HG03575 (cell line): ENCODE measurements around the gene TFAP2A.

ENCODE experiments used
- ATAC-seq: cut with Tn5 transposase; IDR thresholded peaks from one replicate; pipeline ENCODE4 v1.9.1; 2021; ENCODE audit not compliant: unreplicated experiment, insufficient number of reproducible peaks, low FRiP score; ENCODE audit errors: extremely low read depth

The TFAP2A gene

GRCh38 chr6:10414756-10415616 lies at the start of gene TFAP2A:
Gene TFAP2A (minus strand): TSS chr6:10415074. CDS start chr6:10414991, 83 bp downstream.
- ATAC-seq, result no peak

GRCh38 chr6:10463491-10464481 lies 48.9 kb upstream of the TFAP2A start:
- no peak for ATAC-seq

GRCh38 chr6:10463040-10463439 lies 48.2 kb upstream of the TFAP2A start:
- ATAC-seq, result no peak

- ATAC-seq, result no peak
Measured at GRCh38 chr6:10461850-10462249, 47.0 kb upstream of the TFAP2A start.

- ATAC-seq, result peak; percentile 96
Measured at GRCh38 chr6:10460096-10460495, 45.2 kb upstream of the TFAP2A start.

- ATAC-seq, result no peak
Measured at GRCh38 chr6:10458287-10458686, 43.4 kb upstream of the TFAP2A start.

- no peak for ATAC-seq
Measured at GRCh38 chr6:10453596-10453995, 38.7 kb upstream of the TFAP2A start.

GRCh38 chr6:10451828-10452509 lies 37.1 kb upstream of the TFAP2A start:
- no peak for ATAC-seq

- no peak for ATAC-seq
Measured at GRCh38 chr6:10451394-10451793, 36.5 kb upstream of the TFAP2A start.

GRCh38 chr6:10449751-10450150 lies 34.9 kb upstream of the TFAP2A start:
- no peak for ATAC-seq

- ATAC-seq, result no peak
Measured at GRCh38 chr6:10448096-10448495, 33.2 kb upstream of the TFAP2A start.

- no peak for ATAC-seq
Measured at GRCh38 chr6:10446548-10446947, 31.7 kb upstream of the TFAP2A start.

GRCh38 chr6:10441655-10442009 lies 26.8 kb upstream of the TFAP2A start:
- no peak for ATAC-seq

- no peak for ATAC-seq
Measured at GRCh38 chr6:10441004-10441654, 26.3 kb upstream of the TFAP2A start.

- ATAC-seq, result no peak
Measured at GRCh38 chr6:10437891-10438290, 23.0 kb upstream of the TFAP2A start.

- ATAC-seq, result no peak
Measured at GRCh38 chr6:10434235-10434634, 19.4 kb upstream of the TFAP2A start.

- no peak for ATAC-seq
Measured at GRCh38 chr6:10433322-10433721, 18.4 kb upstream of the TFAP2A start.

- no peak for ATAC-seq
Measured at GRCh38 chr6:10431423-10432164, 16.7 kb upstream of the TFAP2A start.
